Dedifferentiated amniotic fluid mesenchymal stem cell (primary cell): ENCODE results near the gene CATSPER3.

Experiments used
- DNase-seq: peaks from one replicate; pipeline ENCODE4 v3.0.0-alpha.2; 2016; ENCODE audit errors: extremely low spot score

The CATSPER3 gene

GRCh38 chr5:135041145-135041587 is 73.5 kb downstream of the CATSPER3 start:
- no peak for DNase-seq

GRCh38 chr5:135041726-135042125 is 74.0 kb downstream of the CATSPER3 start:
- DNase-seq = no peak

- no peak for DNase-seq
Measured at GRCh38 chr5:135042595-135042994, 74.9 kb downstream of the CATSPER3 start.

- no peak for DNase-seq
Measured at GRCh38 chr5:135045488-135045887, 77.8 kb downstream of the CATSPER3 start.

- no peak for DNase-seq
Measured at GRCh38 chr5:135046661-135047346, 79.1 kb downstream of the CATSPER3 start.

- no peak for DNase-seq
Measured at GRCh38 chr5:135047347-135047695, 79.6 kb downstream of the CATSPER3 start.

- no peak for DNase-seq
Measured at GRCh38 chr5:135048286-135048685, 80.6 kb downstream of the CATSPER3 start.

GRCh38 chr5:135048930-135049329 is 81.2 kb downstream of the CATSPER3 start:
- no peak for DNase-seq

- DNase-seq = peak; percentile 14
Measured at GRCh38 chr5:135050244-135050767, 82.6 kb downstream of the CATSPER3 start.

GRCh38 chr5:135051399-135051798 is 83.7 kb downstream of the CATSPER3 start:
- DNase-seq = no peak

GRCh38 chr5:135051872-135052271 is 84.2 kb downstream of the CATSPER3 start:
- no peak for DNase-seq

- DNase-seq = no peak
Measured at GRCh38 chr5:135052511-135053145, 84.9 kb downstream of the CATSPER3 start.

GRCh38 chr5:135053278-135053677 is 85.6 kb downstream of the CATSPER3 start:
- DNase-seq = no peak

GRCh38 chr5:135053989-135054388 is 86.3 kb downstream of the CATSPER3 start:
- DNase-seq = no peak

GRCh38 chr5:135054546-135054945 is 86.8 kb downstream of the CATSPER3 start:
- no peak for DNase-seq

GRCh38 chr5:135055396-135055795 is 87.7 kb downstream of the CATSPER3 start:
- no peak for DNase-seq

- no peak for DNase-seq
Measured at GRCh38 chr5:135056316-135057030, 88.8 kb downstream of the CATSPER3 start.

- DNase-seq = no peak
Measured at GRCh38 chr5:135057233-135057632, 89.5 kb downstream of the CATSPER3 start.

GRCh38 chr5:135058331-135058732 is 90.6 kb downstream of the CATSPER3 start:
- DNase-seq = no peak

GRCh38 chr5:135059000-135059923 is 91.6 kb downstream of the CATSPER3 start:
- no peak for DNase-seq

GRCh38 chr5:135060021-135060420 is 92.3 kb downstream of the CATSPER3 start:
- no peak for DNase-seq

GRCh38 chr5:135061001-135061400 is 93.3 kb downstream of the CATSPER3 start:
- DNase-seq = no peak
